H1 (cell line): ENCODE results near the gene ASAH2B. TPM values are rescaled to one million over a fixed set of nuclear protein-coding genes. Genes with fewer than 3 reads are reported as not detected.

Experiments
- CTCF ChIA-PET: fragments of 300-600 bp; sonication (Branson Sonifier 250); formaldehyde crosslinking; loops from one replicate; lab custom pipeline; 2021; ENCODE audit not compliant: partially characterized antibody; lab: Charles Lee
- POLR2A ChIA-PET: fragments of 300-600 bp; sonication (Branson Sonifier 250); formaldehyde crosslinking; loops from one replicate; lab custom pipeline; 2021; ENCODE audit warnings: inconsistent platforms; ENCODE audit not compliant: partially characterized antibody; lab: Charles Lee
- DNase-seq, 2 experiments: peaks; one replicate each; pipeline versions ENCODE4 v3.0.0 to v3.0.0-alpha.2; 2010 to 2022; ENCODE audit warnings: low spot score in 2 of 2, low read depth in 1 of 2, mixed read lengths in 1 of 2
- FAIRE-seq: peaks from 2 replicates; lab custom pipeline; 2011; peaks lifted over from hg19 to GRCh38; lab: Jason Lieb, UNC
- H2AFZ ChIP-seq: 2 replicates; pipeline ENCODE4 v1.8.1; 2012; ENCODE audit warnings: low read length, inconsistent platforms
- H2AK5ac ChIP-seq: 2 replicates; pipeline ENCODE4 v1.6.1; 2013; ENCODE audit warnings: low read depth, low read length
- H2BK120ac ChIP-seq: replicated peaks from 2 replicates; pipeline ENCODE3; 2013; ENCODE audit warnings: low read depth, low read length, inconsistent platforms
- H2BK12ac ChIP-seq: 2 replicates; pipeline ENCODE4 v1.6.1; 2013; ENCODE audit warnings: low read depth, low read length
- H2BK15ac ChIP-seq: 2 replicates; pipeline ENCODE4 v1.6.1; 2013; ENCODE audit warnings: low read length
- H2BK20ac ChIP-seq: 2 replicates; pipeline ENCODE4 v1.6.1; 2013; ENCODE audit warnings: low read length
- H2BK5ac ChIP-seq: 2 replicates; pipeline ENCODE4 v1.6.1; 2013; ENCODE audit warnings: low read depth, low read length
- H3K14ac ChIP-seq: 2 replicates; pipeline ENCODE4 v1.6.1; 2013; ENCODE audit warnings: inconsistent platforms; ENCODE audit not compliant: insufficient read length
- H3K18ac ChIP-seq: 2 replicates; pipeline ENCODE4 v1.6.1; 2013; ENCODE audit warnings: low read length; ENCODE audit errors: extremely low read depth
- H3K23ac ChIP-seq: 2 replicates; pipeline ENCODE4 v1.6.1; 2013; ENCODE audit warnings: inconsistent platforms; ENCODE audit not compliant: insufficient read length
- H3K23me2 ChIP-seq: 2 replicates; pipeline ENCODE4 v1.6.1; 2013; ENCODE audit warnings: low read depth, low read length
- H3K27ac ChIP-seq: 2 replicates; pipeline ENCODE4 v1.6.1; 2011; ENCODE audit warnings: low read depth, low read length, inconsistent platforms
- H3K27me3 ChIP-seq, 4 experiments: replicated peaks in 1 of 4; 1 replicate in 1 of 4; 2 replicates in 3 of 4; pipeline versions ENCODE4 v1.6.1 to v1.8.1; 2011 to 2013; ENCODE audit warnings: low read length in 3 of 4, mild to moderate bottlenecking in 3 of 4, inconsistent platforms in 2 of 4, mixed read lengths in 2 of 4, moderate library complexity in 1 of 4; ENCODE audit not compliant: control insufficient read depth in 3 of 4, insufficient read depth in 3 of 4; ENCODE audit errors: extremely low read depth in 1 of 4
- H3K36me3 ChIP-seq, 4 experiments: 2 replicates each; pipeline versions ENCODE4 v1.6.1 to v1.8.1; 2011 to 2013; ENCODE audit warnings: mild to moderate bottlenecking in 4 of 4, low read length in 3 of 4, moderate library complexity in 2 of 4, control low read depth in 1 of 4, inconsistent platforms in 1 of 4; ENCODE audit not compliant: insufficient read depth in 4 of 4, control insufficient read depth in 2 of 4
- H3K4ac ChIP-seq: replicated peaks from 2 replicates; pipeline ENCODE3; 2013; ENCODE audit warnings: low read length, low read depth, mixed read lengths, inconsistent platforms; ENCODE audit not compliant: insufficient read length
- H3K4me1 ChIP-seq, 4 experiments: replicated peaks in 1 of 4; 1 replicate in 1 of 4; 2 replicates in 3 of 4; pipeline versions ENCODE4 v1.6.1 to v1.8.1; 2011 to 2013; ENCODE audit warnings: low read length in 3 of 4, inconsistent platforms in 2 of 4, mixed read lengths in 1 of 4; ENCODE audit not compliant: insufficient read depth in 4 of 4, control insufficient read depth in 3 of 4
- H3K4me2 ChIP-seq, 2 experiments: 2 replicates each; pipeline versions ENCODE4 v1.6.1 to v1.8.1; 2011 to 2013; ENCODE audit warnings: low read depth in 2 of 2, low read length in 2 of 2, control low read depth in 1 of 2, inconsistent platforms in 1 of 2, mild to moderate bottlenecking in 1 of 2; ENCODE audit not compliant: insufficient read depth in 1 of 2
- H3K4me3 ChIP-seq, 4 experiments: fragments of 200-600, 300-600 bp in 1 of 4; sonication (generic), shearing (Covaris generic), sonication (Bioruptor Twin) in 1 of 4; 2 replicates each; pipeline versions ENCODE4 v1.5.1 to v1.8.1; 2011 to 2016; ENCODE audit warnings: low read length in 4 of 4, low read depth in 3 of 4, control low read depth in 2 of 4, inconsistent platforms in 2 of 4, mild to moderate bottlenecking in 2 of 4, mixed read lengths in 1 of 4, moderate library complexity in 1 of 4; ENCODE audit not compliant: insufficient read depth in 2 of 4; ENCODE audit errors: extremely low read depth in 1 of 4
- H3K56ac ChIP-seq: replicated peaks from 2 replicates; pipeline ENCODE3; 2013; ENCODE audit warnings: low read depth, mild to moderate bottlenecking, mixed read lengths, low read length, inconsistent platforms; ENCODE audit not compliant: insufficient read length
- H3K79me1 ChIP-seq: 2 replicates; pipeline ENCODE4 v1.6.1; 2013; ENCODE audit warnings: low read depth, low read length, control low read depth
- H3K79me2 ChIP-seq, 2 experiments: 2 replicates each; pipeline versions ENCODE4 v1.6.1 to v1.8.1; 2012 to 2013; ENCODE audit warnings: low read length in 2 of 2, mild to moderate bottlenecking in 2 of 2, inconsistent platforms in 1 of 2; ENCODE audit not compliant: insufficient read depth in 2 of 2, control insufficient read depth in 1 of 2
- H3K9ac ChIP-seq, 4 experiments: replicated peaks in 1 of 4; 1 replicate in 1 of 4; 2 replicates in 3 of 4; pipeline versions ENCODE4 v1.6.1 to v1.8.1; 2011 to 2013; ENCODE audit warnings: low read depth in 3 of 4, low read length in 3 of 4, control low read depth in 2 of 4, mild to moderate bottlenecking in 2 of 4, moderate library complexity in 2 of 4, inconsistent platforms in 1 of 4; ENCODE audit errors: extremely low read depth in 1 of 4
- H3K9me3 ChIP-seq, 2 experiments: 2 replicates each; pipeline versions ENCODE4 v1.6.1 to v1.8.1; 2012 to 2013; ENCODE audit warnings: mild to moderate bottlenecking in 2 of 2, moderate library complexity in 2 of 2, control low read depth in 1 of 2, inconsistent platforms in 1 of 2, low read depth in 1 of 2, low read length in 1 of 2, mixed read lengths in 1 of 2; ENCODE audit not compliant: insufficient read depth in 2 of 2
- H4K20me1 ChIP-seq, 2 experiments: replicated peaks in 1 of 2; 2 replicates each; pipeline versions ENCODE3 to v1.8.1; 2011 to 2013; ENCODE audit warnings: inconsistent platforms in 2 of 2, low read length in 2 of 2, mild to moderate bottlenecking in 1 of 2; ENCODE audit not compliant: insufficient read depth in 2 of 2, control insufficient read depth in 1 of 2
- H4K5ac ChIP-seq: 2 replicates; pipeline ENCODE4 v1.6.1; 2013; ENCODE audit warnings: low read length, low read depth, mixed read lengths, inconsistent platforms; ENCODE audit not compliant: insufficient read length
- H4K8ac ChIP-seq: 2 replicates; pipeline ENCODE4 v1.8.0; 2013; ENCODE audit warnings: mild to moderate bottlenecking, moderate library complexity, low read length, inconsistent platforms; ENCODE audit not compliant: insufficient read depth; ENCODE audit errors: extremely low read depth
- H4K91ac ChIP-seq: replicated peaks from 2 replicates; pipeline ENCODE3; 2013; ENCODE audit warnings: low read length, mixed read lengths, inconsistent platforms; ENCODE audit not compliant: insufficient read length
- ATF2 ChIP-seq: IDR thresholded peaks from 2 replicates; pipeline ENCODE4 v1.6.1; 2012; ENCODE audit warnings: low read length, inconsistent platforms
- BACH1 ChIP-seq: IDR thresholded peaks from 2 replicates; pipeline ENCODE4 v1.6.1; 2012; ENCODE audit warnings: low read length, improper control_type of control experiment
- CEBPB ChIP-seq: IDR thresholded peaks from 2 replicates; pipeline ENCODE4 v1.6.1; 2012; ENCODE audit warnings: low read depth, low read length
- CREB1 ChIP-seq: IDR thresholded peaks from 2 replicates; pipeline ENCODE4 v1.6.1; 2012; ENCODE audit warnings: inconsistent platforms
- CTCF ChIP-seq, 3 experiments: IDR thresholded peaks; 1 replicate in 2 of 3; 2 replicates in 1 of 3; pipeline versions ENCODE4 v1.5.1 to v1.6.1; 2011; ENCODE audit warnings: low read length in 3 of 3, mild to moderate bottlenecking in 3 of 3, inconsistent platforms in 2 of 3, low read depth in 1 of 3, moderate library complexity in 1 of 3; ENCODE audit not compliant: insufficient read depth in 1 of 3; ENCODE audit errors: control extremely low read depth in 1 of 3
- WGBS, 2 experiments: shearing (Covaris generic) in 1 of 2; methylation state at CpG; one replicate each; pipeline versions ENCODE4 v1.1.6 to v1.1.7; 2013 to 2015; ENCODE audit warnings: low lambda C conversion rate in 2 of 2, mixed read lengths in 2 of 2, inconsistent platforms in 1 of 2, low coverage in 1 of 2, missing lambda C conversion rate in 1 of 2; ENCODE audit not compliant: insufficient replicate concordance in 2 of 2, insufficient coverage in 1 of 2, insufficient read length in 1 of 2; ENCODE audit errors: extremely low coverage in 1 of 2, missing lambda C conversion rate in 1 of 2; 5-methylcytosine and 5-hydroxymethylcytosine counted together
- polyA plus RNA-seq, 7 experiments: library from polyadenylated mRNA; depleted of rRNA in 3 of 7; stranded (reverse) in 5 of 7; unstranded in 2 of 7; fragments of >200 nt in 5 of 7; fragments of 200-250 nt in 2 of 7; gene quantifications; 1 replicate in 5 of 7; 2 replicates in 1 of 7; 4 replicates in 1 of 7; pipeline versions ENCODE4 v1.2.1 to v1.2.3, GENCODE V29; 2011 to 2013; ENCODE audit warnings: missing spikeins in 2 of 7, mixed read lengths in 2 of 7
- total RNA-seq: library from RNA; stranded (reverse); fragmentation: NEBNext Ultra II Directional; extraction: Animal tissue kit (Norgen Biotek cat#: 25700); gene quantifications from 2 replicates; pipeline ENCODE4 v1.2.1, GENCODE V29; 2021

ASAH2B gene
- total and polyA plus RNA-seq, 2 of the 8 experiments (the other 6 are each of a cell fraction or from before 2014, with no cell fraction given): 3.6 to 4.7 TPM

- WGBS, 2 experiments: 76% methylated on average over 1 of the region's 1 CpG; no CpG with 5 or more reads in 1 of the 2 experiments
- H3K27me3 ChIP-seq: no peaks in the 10 kb centered on the region
- TF ChIP-seq CTCF (IDR thresholded peaks at IDR 0.05; ENCODE audit: control extremely low read depth in 1 of 3, insufficient read depth in 1 of 3, low read depth in 1 of 3, low read length in 3 of 3): no peak
- TF ChIP-seq BACH1: no peak
- no peak for TF ChIP-seq ATF2
- no peak for TF ChIP-seq CREB1
- TF ChIP-seq CEBPB: no peak
Measured at GRCh38 chr10:50799595-50799994, 59.9 kb downstream of the ASAH2B start.

More at GRCh38 chr10:50799595-50799994, 59.9 kb downstream of the ASAH2B start:
- Histone ChIP-seq H4K91ac (no peak overlapping the region), H3K23me2 (no peaks in the 10 kb centered on the region), H3K9me3 (no peaks in the 10 kb centered on the region), H3K4me3 (no peak overlapping the region), H4K8ac (no peak overlapping the region), H3K4me1 (no peaks in the 10 kb centered on the region), H3K27ac (no peak overlapping the region), H4K20me1 (no peaks in the 10 kb centered on the region), H3K79me1 (no peaks in the 10 kb centered on the region), H2BK5ac (no peak overlapping the region), H2BK120ac (no peak overlapping the region), H2BK15ac (no peak overlapping the region), H3K36me3 (no peaks in the 10 kb centered on the region), H3K4me2 (no peak overlapping the region), H2AFZ (no peak overlapping the region), H2AK5ac (no peak overlapping the region), H3K14ac (no peak overlapping the region), H2BK20ac (no peak overlapping the region), H2BK12ac (no peak overlapping the region), H3K79me2 (no peaks in the 10 kb centered on the region), H3K4ac (no peak overlapping the region), H3K56ac (no peak overlapping the region), H3K23ac (no peak overlapping the region), H3K18ac (no peak overlapping the region), H4K5ac (no peak overlapping the region), H3K9ac (no peak overlapping the region)
- POLR2A ChIA-PET: no interaction called here
- FAIRE-seq (no peak), DNase-seq (no peak)
- CTCF ChIA-PET: no interaction called here
